Muscle layer of duodenum (tissue), 2 donors: ENCODE results near the gene RHOD.

Experiments
- H3K27ac ChIP-seq: one replicate; pipeline ENCODE4 v1.7.0; 2013; ENCODE audit warnings: mild to moderate bottlenecking, low read length
- H3K27me3 ChIP-seq: one replicate; pipeline ENCODE4 v1.7.0; 2013; ENCODE audit warnings: low read depth, mild to moderate bottlenecking, control low read depth, low read length
- H3K36me3 ChIP-seq, 2 donors: one replicate each; pipeline ENCODE4 v1.7.0; 2013; ENCODE audit warnings: low read length in 2 of 2, control low read depth in 1 of 2, mild to moderate bottlenecking in 1 of 2; ENCODE audit not compliant: insufficient read depth in 2 of 2, control insufficient read depth in 1 of 2
- H3K4me1 ChIP-seq, 2 donors: one replicate each; pipeline ENCODE4 v1.7.0; 2013; ENCODE audit warnings: low read length in 2 of 2, mild to moderate bottlenecking in 2 of 2, control low read depth in 1 of 2, moderate library complexity in 1 of 2; ENCODE audit not compliant: insufficient read depth in 2 of 2, control insufficient read depth in 1 of 2
- H3K4me3 ChIP-seq, 2 donors: one replicate each; pipeline ENCODE4 v1.7.0; 2013; ENCODE audit warnings: low read length in 2 of 2, low read depth in 1 of 2, mild to moderate bottlenecking in 1 of 2
- H3K9me3 ChIP-seq, 2 donors: one replicate each; pipeline ENCODE4 v1.7.0; 2013; ENCODE audit warnings: low read length in 2 of 2, control low read depth in 1 of 2, mild to moderate bottlenecking in 1 of 2; ENCODE audit not compliant: control insufficient read depth in 1 of 2
- donor health status: healthy.

RHOD gene

DNA sequence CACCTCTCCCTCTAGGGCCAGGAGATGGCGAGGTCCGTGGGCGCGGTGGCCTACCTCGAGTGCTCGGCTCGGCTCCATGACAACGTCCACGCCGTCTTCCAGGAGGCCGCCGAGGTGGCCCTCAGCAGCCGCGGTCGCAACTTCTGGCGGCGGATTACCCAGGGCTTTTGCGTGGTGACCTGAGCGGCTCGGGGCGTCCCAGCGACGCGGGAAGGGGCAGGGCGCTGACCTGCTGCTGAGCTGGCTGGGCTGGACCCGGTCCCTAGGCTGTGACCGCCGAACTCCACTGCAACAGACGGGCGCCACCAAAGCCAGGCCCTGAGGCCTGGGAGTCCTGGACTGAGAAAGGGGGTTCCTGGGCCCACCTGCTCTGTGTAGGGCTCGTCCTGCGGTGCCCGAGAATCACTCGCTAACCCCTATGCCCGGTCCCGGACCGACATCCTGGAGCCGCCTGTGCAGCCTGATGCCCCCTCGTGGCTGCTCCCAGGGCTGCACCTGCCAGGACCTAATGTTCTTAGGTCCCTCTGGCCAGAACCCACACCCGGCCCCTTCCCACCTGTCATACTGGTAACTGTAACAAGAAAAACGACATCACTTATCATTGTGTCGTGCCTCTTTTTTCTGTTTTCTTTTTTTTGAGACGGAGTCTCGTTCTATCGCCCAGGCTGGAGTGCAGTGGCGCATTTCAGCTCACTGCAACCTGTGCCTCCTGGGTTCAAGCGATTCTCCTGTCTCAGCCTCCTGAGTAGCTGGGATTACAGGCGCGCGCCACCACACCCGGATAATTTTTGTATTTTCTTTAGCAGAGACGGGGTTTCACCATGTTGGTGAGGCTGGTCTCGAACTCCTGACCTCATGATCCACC, 15.0 kb downstream of the RHOD start:
- H3K27me3 ChIP-seq: no peaks in the 10 kb centered on the region
- peaks cover 0 to 4% of the 10 kb centered on the region in 2 donors for H3K4me1 ChIP-seq
- peak overlapping the region; percentile 9 to 38 for H3K4me3 ChIP-seq
- H3K9me3 ChIP-seq: no peaks in the 10 kb centered on the region
- peaks cover 0 to 4% of the 10 kb centered on the region in 2 donors for H3K36me3 ChIP-seq
- no peak overlapping the region for H3K27ac ChIP-seq

- no peak overlapping the region for H3K4me3 ChIP-seq
- no peak overlapping the region for H3K27ac ChIP-seq
- H3K27me3 ChIP-seq: no peaks in the 10 kb centered on the region
- H3K4me1 ChIP-seq: peaks cover 0 to 4% of the 10 kb centered on the region in 2 donors
- no peaks in the 10 kb centered on the region for H3K9me3 ChIP-seq
- H3K36me3 ChIP-seq: no peaks in the 10 kb centered on the region
These were observed 15.6 kb downstream of the RHOD start for GRCh38 chr11:67072295-67072694.

DNA sequence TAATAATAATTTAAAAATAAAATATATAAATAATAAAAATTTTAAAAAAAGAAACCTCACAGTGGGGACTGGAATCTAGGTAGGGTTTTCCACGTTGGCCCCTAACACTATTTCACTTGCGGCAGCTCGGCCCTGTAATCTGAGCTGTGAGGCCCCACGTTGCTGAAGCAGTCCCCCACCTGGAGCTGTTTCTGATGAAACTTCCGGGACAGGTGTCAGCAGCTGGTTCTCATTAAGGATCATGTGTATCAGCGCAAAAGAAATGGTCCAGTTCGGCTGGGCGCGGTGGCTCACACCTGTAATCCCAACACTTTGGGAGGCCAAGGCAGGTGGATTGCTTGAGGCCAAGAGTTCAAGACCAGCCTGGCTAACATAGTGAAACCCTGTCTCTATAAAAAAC, 17.3 kb downstream of the RHOD start:
- H3K9me3 ChIP-seq: no peaks in the 10 kb centered on the region
- no peaks in the 10 kb centered on the region for H3K36me3 ChIP-seq
- H3K4me3 ChIP-seq: no peak overlapping the region
- peaks cover 0 to 4% of the 10 kb centered on the region in 2 donors for H3K4me1 ChIP-seq
- H3K27me3 ChIP-seq: no peaks in the 10 kb centered on the region
- H3K27ac ChIP-seq: no peak overlapping the region

GRCh38 chr11:67076202-67076601, 19.6 kb downstream of the RHOD start:
- peaks cover 0 to 4% of the 10 kb centered on the region in 2 donors for H3K4me1 ChIP-seq
- H3K36me3 ChIP-seq: no peaks in the 10 kb centered on the region
- no peaks in the 10 kb centered on the region for H3K9me3 ChIP-seq
- H3K27ac ChIP-seq: no peak overlapping the region
- no peaks in the 10 kb centered on the region for H3K27me3 ChIP-seq
- H3K4me3 ChIP-seq: no peak overlapping the region

DNA sequence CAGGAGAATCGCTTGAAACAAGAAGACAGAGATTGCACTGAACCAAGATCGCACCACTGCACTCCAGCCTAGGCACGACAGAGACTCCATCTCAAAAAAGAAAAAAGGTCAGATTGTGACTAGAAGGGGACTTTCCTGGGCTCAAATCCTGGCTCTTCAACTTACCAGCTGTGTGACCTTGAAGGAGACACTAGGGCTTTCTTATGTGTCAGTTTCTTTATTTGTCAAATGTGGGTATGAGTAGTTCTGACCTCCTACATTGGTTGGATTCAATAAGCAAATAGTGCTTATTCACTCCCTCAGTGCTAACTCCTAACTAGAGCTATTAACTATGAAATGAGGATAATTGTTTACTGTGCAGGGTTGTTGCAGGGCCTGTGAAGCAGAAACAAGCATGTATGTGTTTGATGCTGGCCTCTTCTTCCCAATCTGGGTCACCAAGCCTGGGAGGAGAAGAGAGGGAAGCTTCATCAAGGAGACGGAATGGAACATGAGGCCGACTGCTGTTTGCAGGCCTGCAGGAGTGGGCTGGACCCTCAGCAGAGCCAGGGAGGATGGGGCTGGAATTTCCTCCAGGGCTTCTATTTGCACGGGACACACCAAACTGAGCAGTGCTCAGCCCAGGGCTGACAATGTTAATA, 22.5 kb downstream of the RHOD start:
- H3K36me3 ChIP-seq: no peaks in the 10 kb centered on the region
- H3K4me3 ChIP-seq: no peak overlapping the region
- no peak overlapping the region for H3K27ac ChIP-seq
- no peaks in the 10 kb centered on the region for H3K27me3 ChIP-seq
- H3K9me3 ChIP-seq: no peaks in the 10 kb centered on the region
- peaks cover 5 to 7% of the 10 kb centered on the region in 2 donors for H3K4me1 ChIP-seq

- no peaks in the 10 kb centered on the region for H3K9me3 ChIP-seq
- H3K27me3 ChIP-seq: no peaks in the 10 kb centered on the region
- H3K27ac ChIP-seq: no peak overlapping the region
- H3K4me3 ChIP-seq: peak overlapping the region in 1 of 2 donors; percentile 0
- H3K36me3 ChIP-seq: no peaks in the 10 kb centered on the region
- peaks cover 5 to 7% of the 10 kb centered on the region in 2 donors for H3K4me1 ChIP-seq
These were observed 25.6 kb downstream of the RHOD start for GRCh38 chr11:67082071-67082791.

GRCh38 chr11:67083786-67084366, 27.2 kb downstream of the RHOD start:
- Histone ChIP-seq H3K4me3 (no peak overlapping the region), H3K9me3 (no peaks in the 10 kb centered on the region)

GRCh38 chr11:67085617-67086016, 29.0 kb downstream of the RHOD start:
- H3K4me3 ChIP-seq: no peak overlapping the region
- no peaks in the 10 kb centered on the region for H3K36me3 ChIP-seq
- H3K27ac ChIP-seq: no peak overlapping the region
- H3K9me3 ChIP-seq: no peaks in the 10 kb centered on the region
- H3K27me3 ChIP-seq: no peaks in the 10 kb centered on the region
- H3K4me1 ChIP-seq: peaks cover 5 to 7% of the 10 kb centered on the region in 2 donors

More at GRCh38 chr11:67083786-67084366, 27.2 kb downstream of the RHOD start:
- peaks cover 5 to 7% of the 10 kb centered on the region in 2 donors for H3K4me1 ChIP-seq
- no peaks in the 10 kb centered on the region for H3K27me3 ChIP-seq
- H3K27ac ChIP-seq: no peak overlapping the region
- no peaks in the 10 kb centered on the region for H3K36me3 ChIP-seq

DNA sequence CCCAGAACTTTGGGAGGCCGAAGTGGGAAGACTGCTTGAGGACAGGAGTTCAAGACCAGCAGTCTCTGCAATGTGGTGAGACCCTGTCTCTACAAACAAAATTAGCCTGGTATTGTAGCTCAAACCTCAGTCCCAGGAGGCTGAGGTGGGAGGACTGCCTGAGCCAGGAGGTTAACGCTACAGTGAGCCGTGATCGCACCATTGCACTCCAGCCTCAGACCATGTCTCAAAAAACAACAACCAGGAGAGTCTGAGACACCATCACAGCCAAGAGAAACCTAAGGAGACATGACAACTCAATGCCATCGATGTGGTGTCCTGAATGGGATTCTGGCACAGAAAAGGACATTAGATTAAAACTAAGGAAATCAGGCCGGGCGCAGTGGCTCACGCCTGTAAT, 34.1 kb downstream of the RHOD start:
- no peak overlapping the region for H3K27ac ChIP-seq

GRCh38 chr11:67095214-67095507, 38.5 kb downstream of the RHOD start:
- Histone ChIP-seq H3K36me3 (no peaks in the 10 kb centered on the region), H3K4me1 (no peaks in the 10 kb centered on the region), H3K27ac (no peak overlapping the region), H3K9me3 (no peaks in the 10 kb centered on the region), H3K4me3 (no peak overlapping the region), H3K27me3 (no peaks in the 10 kb centered on the region)

More for the DNA sequence above, 34.1 kb downstream of the RHOD start:
- Histone ChIP-seq H3K4me1 (no peaks in the 10 kb centered on the region), H3K9me3 (no peaks in the 10 kb centered on the region), H3K4me3 (no peak overlapping the region), H3K36me3 (no peaks in the 10 kb centered on the region), H3K27me3 (no peaks in the 10 kb centered on the region)

GRCh38 chr11:67098799-67099429, 42.3 kb downstream of the RHOD start:
- Histone ChIP-seq H3K27me3 (no peaks in the 10 kb centered on the region), H3K36me3 (no peaks in the 10 kb centered on the region), H3K27ac (no peak overlapping the region), H3K4me1 (no peaks in the 10 kb centered on the region), H3K9me3 (no peaks in the 10 kb centered on the region), H3K4me3 (no peak overlapping the region)
